Immature natural killer cell (primary cell): Measurements from ENCODE around the gene FAM227B. TPM values are rescaled to one million over a fixed set of nuclear protein-coding genes. Genes with fewer than 3 reads are reported as not detected.
"Not testable (repeated sequence)": the region's sequence is repeated elsewhere in the genome, so short reads cannot be mapped to it uniquely, and the experiment has no call there.

ENCODE experiments used
- DNase-seq, 3 donors: peaks; one replicate each; pipeline ENCODE4 v3.0.0; 2022; ENCODE audit warnings: mixed read lengths in 1 of 3
- H3K27ac Mint-ChIP-seq, 6 donors: one replicate each; pipeline ENCODE4 v1.8.0; 2020; ENCODE audit warnings: mixed read lengths in 6 of 6, mild to moderate bottlenecking in 5 of 6, inconsistent platforms in 4 of 6, moderate library complexity in 3 of 6
- H3K27me3 Mint-ChIP-seq, 3 donors: one replicate each; pipeline ENCODE4 v1.8.0; 2020 to 2021; ENCODE audit warnings: low read depth in 3 of 3, mild to moderate bottlenecking in 3 of 3, mixed read lengths in 3 of 3, moderate library complexity in 3 of 3, inconsistent platforms in 1 of 3
- H3K36me3 Mint-ChIP-seq, 3 donors: one replicate each; pipeline ENCODE4 v1.8.0; 2020; ENCODE audit warnings: mixed read lengths in 3 of 3, inconsistent platforms in 2 of 3, mild to moderate bottlenecking in 2 of 3
- H3K4me1 Mint-ChIP-seq, 2 donors: one replicate each; pipeline ENCODE4 v1.8.0; 2020; ENCODE audit warnings: inconsistent platforms in 2 of 2, mild to moderate bottlenecking in 2 of 2, mixed read lengths in 2 of 2, moderate library complexity in 1 of 2
- H3K4me3 Mint-ChIP-seq, 5 donors: one replicate each; pipeline ENCODE4 v1.8.0; 2020; ENCODE audit warnings: mild to moderate bottlenecking in 5 of 5, mixed read lengths in 5 of 5, inconsistent platforms in 3 of 5, moderate library complexity in 3 of 5
- H3K9me3 Mint-ChIP-seq, 6 donors: one replicate each; pipeline ENCODE4 v1.8.0; 2020; ENCODE audit warnings: mild to moderate bottlenecking in 6 of 6, mixed read lengths in 6 of 6, inconsistent platforms in 4 of 6, moderate library complexity in 3 of 6
- polyA plus RNA-seq, 3 donors: library from polyadenylated mRNA; unstranded; fragments of 300-500 nt; fragmentation: Illumina TruSeq; gene quantifications; one replicate each; pipeline ENCODE4 v1.2.3, GENCODE V29; 2021

The FAM227B gene
- polyA plus RNA-seq, 3 donors from 2014 or later, result 8.3 to 16.5 (median 10.2) TPM

GRCh38 chr15:49627407-49627877, 6.8 kb upstream of the FAM227B start:
- Mint-ChIP-seq H3K36me3 (peaks cover 5 to 28% (median 14%) of the 10 kb centered on the region in 3 donors), H3K27me3 (peaks cover 0 to 2% (median 0%) of the 10 kb centered on the region in 3 donors), H3K9me3 (peaks cover 0 to 4% (median 0%) of the 10 kb centered on the region in 6 donors), H3K27ac (no peak overlapping the region), H3K4me1 (peaks cover 7 to 14% of the 10 kb centered on the region in 2 donors), H3K4me3 (no peak overlapping the region)
- no peak for DNase-seq

GRCh38 chr15:49625460-49626036, 4.9 kb upstream of the FAM227B start:
- peaks cover 0 to 4% (median 0%) of the 10 kb centered on the region in 6 donors for H3K9me3 Mint-ChIP-seq
- peaks cover 5 to 28% (median 14%) of the 10 kb centered on the region in 3 donors for H3K36me3 Mint-ChIP-seq
- H3K27ac Mint-ChIP-seq, result no peak overlapping the region
- no peak for DNase-seq
- H3K4me3 Mint-ChIP-seq, result no peak overlapping the region
- H3K4me1 Mint-ChIP-seq, result peaks cover 22 to 33% of the 10 kb centered on the region in 2 donors
- H3K27me3 Mint-ChIP-seq, result peaks cover 3 to 5% (median 4%) of the 10 kb centered on the region in 3 donors

- no peak for DNase-seq
- H3K4me1 Mint-ChIP-seq, result peaks cover 31 to 42% of the 10 kb centered on the region in 2 donors
- peaks cover 2 to 9% (median 4%) of the 10 kb centered on the region in 3 donors for H3K27me3 Mint-ChIP-seq
- peaks cover 5 to 21% (median 14%) of the 10 kb centered on the region in 3 donors for H3K36me3 Mint-ChIP-seq
- H3K9me3 Mint-ChIP-seq, result peaks cover 0 to 4% (median 0%) of the 10 kb centered on the region in 6 donors
- peak overlapping the region in 2 of 5 donors; percentile 15 to 44 for H3K4me3 Mint-ChIP-seq
- peak overlapping the region in 2 of 6 donors; percentile 32 to 53 for H3K27ac Mint-ChIP-seq
These were observed 3.4 kb upstream of the FAM227B start for GRCh38 chr15:49624056-49624455.

GRCh38 chr15:49622561-49622960, 1.9 kb upstream of the FAM227B start:
- Mint-ChIP-seq H3K4me3 (peak overlapping the region in 2 of 5 donors; percentile 15 to 99), H3K27me3 (peaks cover 2 to 9% (median 4%) of the 10 kb centered on the region in 3 donors), H3K36me3 (peaks cover 5 to 15% (median 14%) of the 10 kb centered on the region in 3 donors), H3K27ac (peak overlapping the region in 1 of 6 donors; percentile 7), H3K4me1 (peaks cover 31 to 42% of the 10 kb centered on the region in 2 donors), H3K9me3 (peaks cover 0 to 4% (median 1%) of the 10 kb centered on the region in 6 donors)
- DNase-seq, result no peak

GRCh38 chr15:49621887-49622286, 1.3 kb upstream of the FAM227B start:
- H3K36me3 Mint-ChIP-seq, result peaks cover 5 to 15% (median 14%) of the 10 kb centered on the region in 3 donors
- H3K27me3 Mint-ChIP-seq, result peaks cover 2 to 9% (median 4%) of the 10 kb centered on the region in 3 donors
- H3K9me3 Mint-ChIP-seq, result peaks cover 0 to 4% (median 1%) of the 10 kb centered on the region in 6 donors
- H3K27ac Mint-ChIP-seq, result peak overlapping the region in 4 of 6 donors; percentile 30 to 98 (median 92)
- H3K4me1 Mint-ChIP-seq, result peaks cover 31 to 42% of the 10 kb centered on the region in 2 donors
- H3K4me3 Mint-ChIP-seq, result peak overlapping the region; percentile 96 to 99 (median 98)
- DNase-seq, result no peak

GRCh38 chr15:49621401-49621811, 788 bp upstream of the FAM227B start:
- peaks cover 2 to 9% (median 4%) of the 10 kb centered on the region in 3 donors for H3K27me3 Mint-ChIP-seq

GRCh38 chr15:49620199-49620598, 419 bp downstream of the FAM227B start:
- peak overlapping the region; percentile 96 to 99 (median 98) for H3K4me3 Mint-ChIP-seq
- H3K4me1 Mint-ChIP-seq, result peaks cover 31 to 42% of the 10 kb centered on the region in 2 donors
- H3K36me3 Mint-ChIP-seq, result peaks cover 8 to 12% (median 9%) of the 10 kb centered on the region in 3 donors
- peak overlapping the region; percentile 91 to 98 (median 97) for H3K27ac Mint-ChIP-seq
- peaks cover 4 to 9% (median 5%) of the 10 kb centered on the region in 3 donors for H3K27me3 Mint-ChIP-seq
- no peak for DNase-seq
- H3K9me3 Mint-ChIP-seq, result peaks cover 0 to 6% (median 2%) of the 10 kb centered on the region in 6 donors

More at GRCh38 chr15:49621401-49621811, 788 bp upstream of the FAM227B start:
- Mint-ChIP-seq H3K27ac (peak overlapping the region; percentile 91 to 98 (median 97)), H3K4me3 (peak overlapping the region; percentile 96 to 99 (median 98)), H3K36me3 (peaks cover 5 to 11% (median 10%) of the 10 kb centered on the region in 3 donors), H3K9me3 (peaks cover 0 to 4% (median 1%) of the 10 kb centered on the region in 6 donors), H3K4me1 (peaks cover 31 to 42% of the 10 kb centered on the region in 2 donors)
- DNase-seq, result peak in 1 of 3 donors; percentile 1

GRCh38 chr15:49619226-49619625, 1.4 kb downstream of the FAM227B start:
- Mint-ChIP-seq H3K27ac (peak overlapping the region in 5 of 6 donors; percentile 10 to 71 (median 54)), H3K9me3 (peaks cover 4 to 15% (median 8%) of the 10 kb centered on the region in 6 donors), H3K27me3 (peaks cover 4 to 9% (median 5%) of the 10 kb centered on the region in 3 donors), H3K36me3 (peaks cover 14 to 19% (median 17%) of the 10 kb centered on the region in 3 donors), H3K4me3 (peak overlapping the region in 1 of 5 donors; percentile 48), H3K4me1 (peaks cover 31 to 42% of the 10 kb centered on the region in 2 donors)
- no peak for DNase-seq

GRCh38 chr15:49612240-49612639, 8.4 kb downstream of the FAM227B start:
- not testable (repeated sequence) for H3K4me1 Mint-ChIP-seq, H3K27ac Mint-ChIP-seq, H3K4me3 Mint-ChIP-seq, DNase-seq, H3K27me3 Mint-ChIP-seq
- peaks cover 6 to 21% (median 13%) of the 10 kb centered on the region in 6 donors for H3K9me3 Mint-ChIP-seq
- H3K36me3 Mint-ChIP-seq, result peaks cover 26 to 37% (median 33%) of the 10 kb centered on the region in 3 donors

GRCh38 chr15:49610157-49610918, 10.3 kb downstream of the FAM227B start:
- H3K4me1 Mint-ChIP-seq, result no peaks in the 10 kb centered on the region
- H3K27ac Mint-ChIP-seq, result no peak overlapping the region
- H3K36me3 Mint-ChIP-seq, result peaks cover 35 to 43% (median 37%) of the 10 kb centered on the region in 3 donors
- no peak for DNase-seq
- no peaks in the 10 kb centered on the region for H3K27me3 Mint-ChIP-seq
- H3K4me3 Mint-ChIP-seq, result no peak overlapping the region
- H3K9me3 Mint-ChIP-seq, result peaks cover 6 to 17% (median 12%) of the 10 kb centered on the region in 6 donors

- no peaks in the 10 kb centered on the region for H3K4me1 Mint-ChIP-seq
- no peak for DNase-seq
- H3K9me3 Mint-ChIP-seq, result peaks cover 6 to 33% (median 16%) of the 10 kb centered on the region in 6 donors
- H3K36me3 Mint-ChIP-seq, result peaks cover 20 to 32% (median 29%) of the 10 kb centered on the region in 3 donors
- H3K4me3 Mint-ChIP-seq, result no peak overlapping the region
- no peak overlapping the region for H3K27ac Mint-ChIP-seq
- peaks cover 0 to 6% (median 2%) of the 10 kb centered on the region in 3 donors for H3K27me3 Mint-ChIP-seq
These were observed 14.0 kb downstream of the FAM227B start for GRCh38 chr15:49606594-49606993.

- H3K27me3 Mint-ChIP-seq, result peaks cover 0 to 6% (median 2%) of the 10 kb centered on the region in 3 donors
- no peak overlapping the region for H3K4me3 Mint-ChIP-seq
- H3K4me1 Mint-ChIP-seq, result no peaks in the 10 kb centered on the region
- peaks cover 8 to 39% (median 20%) of the 10 kb centered on the region in 6 donors for H3K9me3 Mint-ChIP-seq
- H3K36me3 Mint-ChIP-seq, result peaks cover 24 to 34% (median 32%) of the 10 kb centered on the region in 3 donors
- no peak for DNase-seq
- no peak overlapping the region for H3K27ac Mint-ChIP-seq
These were observed 15.0 kb downstream of the FAM227B start for GRCh38 chr15:49605588-49605987.

GRCh38 chr15:49604625-49605409, 15.8 kb downstream of the FAM227B start:
- Mint-ChIP-seq H3K4me3 (no peak overlapping the region), H3K36me3 (peaks cover 24 to 33% (median 30%) of the 10 kb centered on the region in 3 donors), H3K4me1 (no peaks in the 10 kb centered on the region), H3K27ac (no peak overlapping the region), H3K9me3 (peaks cover 8 to 39% (median 21%) of the 10 kb centered on the region in 6 donors), H3K27me3 (peaks cover 0 to 6% (median 2%) of the 10 kb centered on the region in 3 donors)
- DNase-seq, result no peak
